HG02884 (cell line): ENCODE data around the gene ATF7IP.

ENCODE experiments used
- ATAC-seq: cut with Tn5 transposase; IDR thresholded peaks from one replicate; pipeline ENCODE4 v1.9.1; 2021; ENCODE audit warnings: mild to moderate bottlenecking, moderate library complexity; ENCODE audit not compliant: unreplicated experiment

The ATF7IP gene

DNA sequence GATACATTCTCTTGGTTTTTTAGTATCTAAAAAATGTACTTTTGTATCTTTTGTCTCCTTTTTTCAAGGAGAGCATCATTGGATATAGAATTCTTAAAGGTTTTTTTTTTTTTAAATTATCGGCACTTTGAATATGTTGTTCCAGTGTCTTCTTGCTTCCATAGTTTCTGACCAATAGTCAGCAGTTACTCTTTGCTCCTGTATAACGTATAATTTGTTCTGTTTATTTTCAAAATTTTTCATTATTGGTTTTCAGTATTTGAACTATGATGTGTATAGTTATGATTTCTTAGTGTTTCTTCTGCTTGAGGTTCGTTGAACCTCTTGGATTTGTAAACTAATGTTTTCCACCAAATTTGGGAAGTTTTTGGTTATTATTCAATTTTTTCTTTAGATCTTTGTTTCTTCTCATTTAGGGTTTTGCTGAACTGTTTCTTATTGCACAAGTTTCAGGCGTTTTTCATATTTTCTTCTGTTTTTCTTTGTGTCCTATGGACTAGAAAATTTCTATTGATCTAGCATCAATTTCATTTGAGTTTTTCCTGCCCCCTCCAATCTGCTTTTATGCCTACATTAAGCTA lies 108.3 kb downstream of the ATF7IP start:
- ATAC-seq = no peak

DNA sequence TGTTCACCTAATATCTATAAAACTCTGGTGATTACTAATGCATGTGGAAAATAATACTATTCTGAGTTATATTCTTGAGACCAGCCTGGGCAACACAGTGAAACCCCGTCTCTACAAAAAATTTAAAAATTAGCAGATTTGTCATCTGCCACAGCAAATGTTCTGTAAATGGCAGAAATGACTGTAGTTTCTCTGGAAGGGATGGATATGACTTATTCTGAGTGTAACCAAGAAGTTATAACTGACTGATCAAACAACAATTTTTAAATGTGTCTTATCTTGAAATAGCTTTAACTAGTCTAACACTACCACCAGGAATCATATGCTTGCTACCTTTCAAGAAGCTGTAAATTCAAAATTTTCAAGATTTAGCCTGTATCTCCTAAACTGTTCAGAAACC lies 113.5 kb downstream of the ATF7IP start:
- ATAC-seq = no peak

DNA sequence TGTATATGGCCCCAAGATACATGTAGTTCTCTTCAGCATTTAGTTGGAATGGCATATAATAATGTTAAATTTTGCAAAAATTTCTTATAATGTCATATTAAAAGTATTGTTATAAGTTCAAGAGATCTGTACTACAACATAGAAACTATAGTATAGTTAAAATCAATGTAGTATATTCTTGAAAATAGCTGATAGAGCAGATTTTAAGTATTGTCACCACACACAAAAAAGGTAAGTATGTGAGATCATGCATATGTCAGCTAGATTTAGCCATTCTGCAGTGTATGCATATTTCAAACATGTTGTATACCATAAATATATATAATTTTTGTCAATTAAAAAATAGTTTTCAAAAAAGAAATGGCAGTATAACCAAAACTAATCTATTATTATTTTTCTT lies 115.7 kb downstream of the ATF7IP start:
- no peak for ATAC-seq

DNA sequence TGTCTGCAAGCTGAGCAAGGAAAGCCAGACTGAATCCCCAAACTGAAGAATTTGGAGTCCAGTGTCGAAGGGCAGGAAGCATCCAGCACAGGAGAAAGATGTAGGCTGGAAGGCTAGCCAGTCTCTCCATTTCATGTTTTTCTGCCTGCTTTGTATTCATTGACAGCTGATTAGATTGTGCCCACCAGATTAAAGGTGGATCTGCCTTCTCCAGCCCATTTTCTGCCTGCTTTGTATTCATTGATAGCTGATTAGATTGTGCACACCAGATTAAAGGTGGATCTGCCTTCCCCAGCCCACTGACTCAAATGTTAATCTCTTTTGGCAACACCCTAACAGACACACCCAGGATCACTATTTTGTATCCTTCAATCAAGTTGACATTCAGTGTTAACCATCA lies 116.9 kb downstream of the ATF7IP start:
- no peak for ATAC-seq

DNA sequence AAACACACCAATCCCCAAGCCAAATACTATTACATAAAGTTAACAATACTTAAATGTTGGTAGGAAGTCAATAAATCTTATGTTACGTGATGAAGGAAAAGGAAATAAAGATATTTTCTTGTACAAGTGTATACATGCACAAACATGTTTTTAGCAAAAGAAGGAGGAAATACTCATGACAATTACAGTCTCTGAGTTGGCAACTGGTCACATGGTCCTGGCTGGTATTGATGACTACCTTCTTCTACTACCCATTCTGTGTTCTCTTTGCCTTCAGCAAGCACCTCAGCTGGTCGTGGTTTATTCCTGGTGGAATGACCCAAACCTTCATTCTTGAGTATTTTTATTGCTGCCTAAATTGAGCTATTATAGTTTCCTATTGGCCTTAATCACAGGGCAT lies 117.4 kb downstream of the ATF7IP start:
- ATAC-seq = no peak

DNA sequence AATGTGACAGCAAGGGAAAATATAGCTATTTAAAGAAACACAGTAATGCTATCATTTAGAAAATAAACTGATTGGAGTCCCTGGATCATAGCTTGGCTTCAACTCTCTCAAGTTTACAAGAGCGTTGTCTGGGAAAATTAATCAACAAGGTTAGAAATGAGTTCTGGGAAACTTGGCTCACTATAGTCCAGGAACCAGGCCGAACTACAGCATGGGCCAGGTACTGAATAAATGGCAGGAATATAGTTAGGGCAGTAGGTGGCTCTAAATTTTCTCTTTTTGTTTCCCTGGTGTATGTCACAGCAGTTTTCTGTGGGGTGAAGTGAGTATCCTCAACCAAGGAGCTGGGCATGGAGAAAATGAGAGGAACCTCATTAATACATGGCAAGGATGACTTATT lies 129.8 kb downstream of the ATF7IP start:
- no peak for ATAC-seq

DNA sequence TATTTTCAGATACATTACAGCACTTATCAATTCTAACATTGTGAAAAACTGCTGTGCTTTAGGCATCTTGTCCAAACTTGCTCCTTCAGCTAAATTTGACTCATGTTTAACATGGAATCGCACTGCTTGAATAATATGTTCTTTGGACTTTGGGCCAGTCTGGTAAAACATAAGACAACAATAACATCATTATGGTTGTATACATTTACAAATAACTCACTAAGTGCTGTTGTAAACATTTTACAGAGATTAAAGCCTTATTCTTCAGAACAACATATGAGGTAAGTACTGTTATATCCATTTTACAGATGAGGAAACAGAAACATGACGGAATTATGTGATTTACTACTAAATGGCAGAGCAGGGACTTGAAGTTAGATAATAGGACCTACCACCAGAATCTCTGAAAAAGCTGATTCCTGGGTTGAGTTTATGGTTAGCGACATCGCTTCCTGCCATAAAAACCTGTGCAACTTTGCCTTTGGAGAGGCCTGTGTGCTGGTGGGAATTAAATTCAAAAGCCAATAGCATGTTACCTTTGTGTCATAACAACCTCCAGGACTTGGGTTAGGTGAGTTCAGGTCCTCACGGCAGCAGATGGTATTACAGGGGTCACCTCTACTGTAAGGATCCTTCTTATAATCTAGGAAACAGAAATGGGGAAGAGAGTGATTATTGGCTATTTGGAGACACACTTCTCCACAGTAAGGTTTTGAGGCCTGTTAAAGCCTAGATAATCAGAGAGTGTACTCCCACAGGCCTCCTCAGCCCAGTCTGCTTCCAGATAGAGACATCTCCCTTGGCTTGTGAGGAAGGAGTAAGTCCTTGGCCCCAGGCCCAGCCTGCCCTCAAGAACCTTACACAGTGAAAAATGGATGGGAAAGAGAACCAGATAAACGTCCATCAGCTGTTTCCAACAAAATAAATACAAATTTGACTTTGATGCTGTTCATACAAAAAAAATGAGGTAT lies 140.4 kb downstream of the ATF7IP start:
- no peak for ATAC-seq

DNA sequence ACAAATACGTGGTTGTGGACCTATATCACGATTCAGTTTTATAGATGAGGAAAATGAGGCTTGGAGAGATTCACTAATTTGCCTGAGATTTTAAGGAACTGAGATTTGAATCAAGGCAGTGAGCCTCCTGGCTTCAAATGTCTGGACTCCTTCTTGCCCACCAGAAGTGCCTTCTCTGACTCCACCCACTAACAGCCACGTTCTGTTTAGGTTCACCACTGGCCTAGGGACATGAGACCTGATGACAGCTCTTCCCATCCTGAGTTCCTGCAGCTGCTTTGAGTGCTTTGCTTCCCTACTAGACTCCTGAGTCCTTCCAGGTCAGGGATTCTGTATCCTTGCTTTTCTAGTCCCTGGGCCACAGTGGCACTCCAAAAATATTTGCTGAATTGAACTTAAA lies 145.1 kb downstream of the ATF7IP start:
- ATAC-seq = no peak

DNA sequence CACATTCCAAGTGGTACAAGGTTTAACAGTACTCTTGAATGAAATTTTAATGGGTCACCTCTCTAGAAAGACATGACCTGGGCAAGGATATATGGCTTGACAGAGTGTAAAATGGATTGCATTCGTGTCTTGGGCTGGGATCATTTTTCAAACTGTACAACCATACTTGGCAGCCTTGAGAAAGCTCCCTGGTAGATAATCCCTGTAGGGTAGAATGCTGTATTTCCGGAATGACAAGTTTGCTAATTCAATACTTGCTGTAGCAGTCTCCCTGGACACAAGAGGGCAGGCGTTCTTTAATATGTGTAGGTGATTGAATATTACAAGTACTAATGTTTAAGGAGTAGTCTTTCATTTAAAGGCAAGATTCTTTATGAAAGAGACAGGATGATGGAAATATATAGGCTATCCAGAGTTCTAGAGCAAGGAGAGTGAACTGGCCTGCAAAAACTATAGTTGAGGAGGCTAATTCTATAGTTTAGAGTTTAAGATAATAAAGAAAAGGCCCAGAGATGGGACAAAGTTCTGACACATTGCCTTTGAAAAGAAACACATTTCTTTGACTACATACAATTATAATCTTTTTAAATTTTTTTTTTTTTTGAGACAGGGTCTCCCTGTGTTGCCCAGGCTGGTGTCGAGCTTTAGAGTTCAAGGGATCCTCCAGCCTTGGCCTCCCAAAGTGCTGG lies 148.8 kb downstream of the ATF7IP start:
- ATAC-seq = peak; percentile 66

DNA sequence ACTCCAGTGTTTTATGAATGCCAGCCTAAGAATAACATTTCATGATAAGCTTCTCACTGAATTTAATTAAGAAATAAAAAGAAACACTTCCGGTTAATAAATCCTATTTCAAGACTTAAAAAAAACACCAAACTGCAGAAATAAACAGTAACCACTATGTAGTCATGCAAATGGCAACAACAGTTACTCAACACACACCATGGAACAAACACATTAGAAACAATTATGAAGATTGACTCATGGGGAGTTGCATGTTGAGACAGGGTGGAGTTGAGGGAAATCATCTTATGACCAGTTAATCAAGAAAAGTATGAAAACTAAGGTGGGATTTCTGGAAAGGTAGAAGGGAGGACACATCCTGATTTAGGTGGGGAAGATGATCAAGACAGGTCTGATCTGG lies 149.5 kb downstream of the ATF7IP start:
- no peak for ATAC-seq

DNA sequence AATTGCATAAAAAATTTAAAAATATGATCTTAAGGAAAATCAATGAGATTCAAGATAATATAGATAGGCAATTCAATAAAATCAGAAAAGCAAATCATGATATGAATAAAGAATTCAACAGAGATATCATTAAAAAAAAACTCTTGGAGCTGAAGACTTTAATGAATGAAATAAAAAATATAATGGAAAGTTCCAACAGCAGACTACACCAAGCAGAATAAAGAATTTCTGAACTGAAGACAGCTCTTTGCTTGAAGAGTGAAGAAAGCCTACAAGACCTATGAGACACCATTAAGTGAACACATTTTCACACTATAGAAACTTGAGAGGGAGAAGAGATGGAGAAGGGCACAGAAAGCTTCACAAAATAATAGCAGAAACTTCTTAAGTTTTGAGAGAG lies 156.3 kb downstream of the ATF7IP start:
- no peak for ATAC-seq

DNA sequence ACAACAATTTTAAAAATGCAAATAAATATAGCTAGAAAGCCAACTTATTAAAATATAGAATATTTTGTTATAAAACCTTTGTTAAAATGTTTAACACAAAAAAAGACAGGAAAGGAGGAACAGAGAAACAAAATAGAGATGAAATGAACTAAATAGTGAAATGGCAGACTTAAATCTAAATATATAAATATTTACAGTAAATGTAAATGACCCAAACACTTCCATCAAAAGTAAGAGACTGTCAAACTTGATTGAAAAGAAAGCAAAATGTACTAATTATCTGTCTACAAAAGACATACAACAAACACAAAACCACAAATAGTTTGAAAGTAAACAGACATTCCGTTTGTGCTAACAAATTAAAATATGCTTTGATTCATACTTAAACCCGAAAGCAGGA lies 160.5 kb downstream of the ATF7IP start:
- ATAC-seq = no peak

DNA sequence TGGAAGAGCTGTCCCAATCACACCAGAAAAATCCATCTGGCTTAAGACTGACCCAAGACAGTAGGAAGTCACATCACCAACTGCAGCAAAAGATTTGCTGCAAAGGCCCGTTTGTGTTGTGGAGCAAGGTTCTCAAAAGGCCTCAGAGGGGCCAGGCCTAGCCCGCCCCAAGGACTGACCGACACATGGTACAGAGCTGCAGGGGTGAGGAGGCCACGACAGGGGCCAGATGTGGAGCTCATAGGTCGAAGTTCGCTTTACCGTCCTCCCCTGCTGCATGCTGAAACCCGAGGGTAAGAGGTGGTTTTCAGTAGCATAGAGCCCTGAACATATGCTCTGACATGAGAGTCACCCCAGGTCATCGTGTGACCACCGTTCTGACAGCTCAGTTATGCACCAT lies 166.7 kb downstream of the ATF7IP start:
- ATAC-seq = no peak

DNA sequence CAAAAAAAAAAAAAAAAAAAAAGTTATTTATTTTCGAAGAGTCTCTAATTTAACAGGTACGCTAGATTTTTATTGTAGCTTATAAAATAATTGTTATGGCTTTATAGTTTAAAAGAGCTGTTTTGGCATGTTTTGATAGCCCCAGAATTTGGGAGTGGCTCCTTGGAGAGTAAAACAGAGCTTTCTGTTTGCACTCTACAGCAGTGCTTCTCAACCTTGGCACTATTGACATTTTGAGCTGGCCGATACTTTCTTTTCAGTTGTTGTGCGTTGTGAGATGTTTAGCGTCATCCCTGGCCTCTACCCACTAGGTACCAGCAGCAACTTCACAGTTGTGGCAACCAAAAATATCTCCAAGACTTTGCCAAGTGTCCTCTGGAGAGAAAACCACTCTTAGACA lies 171.6 kb downstream of the ATF7IP start:
- no peak for ATAC-seq

DNA sequence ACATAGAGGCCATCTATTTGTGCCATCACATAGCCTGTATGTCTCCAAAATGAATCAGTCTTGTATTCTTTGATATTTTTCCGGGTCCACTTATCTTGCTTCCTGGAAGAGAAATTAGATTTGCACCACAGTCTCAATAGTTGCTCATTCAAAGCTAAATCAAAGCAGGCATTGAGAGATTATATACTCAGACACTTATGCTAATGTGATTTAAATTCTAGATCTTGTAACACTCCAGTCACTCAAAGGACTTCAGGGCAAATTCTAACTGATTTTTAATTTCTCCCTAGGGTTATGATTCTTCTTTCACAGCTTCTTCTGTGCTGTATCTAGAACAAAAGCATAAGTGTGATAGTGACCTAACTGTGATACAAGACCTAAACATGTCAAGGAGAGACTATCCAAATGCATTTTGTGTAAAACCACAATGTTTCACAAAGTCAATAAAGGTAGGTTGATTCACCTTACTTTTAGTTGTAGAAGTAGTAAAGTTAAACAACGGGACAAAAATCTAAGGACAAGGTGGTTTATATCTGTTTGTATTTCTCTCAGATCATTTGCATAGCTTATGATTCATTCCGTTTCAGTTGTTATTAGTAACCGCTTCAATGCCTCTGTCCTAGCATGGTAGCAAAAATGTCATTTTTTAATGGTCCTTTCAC lies 175.4 kb downstream of the ATF7IP start:
- ATAC-seq = no peak

DNA sequence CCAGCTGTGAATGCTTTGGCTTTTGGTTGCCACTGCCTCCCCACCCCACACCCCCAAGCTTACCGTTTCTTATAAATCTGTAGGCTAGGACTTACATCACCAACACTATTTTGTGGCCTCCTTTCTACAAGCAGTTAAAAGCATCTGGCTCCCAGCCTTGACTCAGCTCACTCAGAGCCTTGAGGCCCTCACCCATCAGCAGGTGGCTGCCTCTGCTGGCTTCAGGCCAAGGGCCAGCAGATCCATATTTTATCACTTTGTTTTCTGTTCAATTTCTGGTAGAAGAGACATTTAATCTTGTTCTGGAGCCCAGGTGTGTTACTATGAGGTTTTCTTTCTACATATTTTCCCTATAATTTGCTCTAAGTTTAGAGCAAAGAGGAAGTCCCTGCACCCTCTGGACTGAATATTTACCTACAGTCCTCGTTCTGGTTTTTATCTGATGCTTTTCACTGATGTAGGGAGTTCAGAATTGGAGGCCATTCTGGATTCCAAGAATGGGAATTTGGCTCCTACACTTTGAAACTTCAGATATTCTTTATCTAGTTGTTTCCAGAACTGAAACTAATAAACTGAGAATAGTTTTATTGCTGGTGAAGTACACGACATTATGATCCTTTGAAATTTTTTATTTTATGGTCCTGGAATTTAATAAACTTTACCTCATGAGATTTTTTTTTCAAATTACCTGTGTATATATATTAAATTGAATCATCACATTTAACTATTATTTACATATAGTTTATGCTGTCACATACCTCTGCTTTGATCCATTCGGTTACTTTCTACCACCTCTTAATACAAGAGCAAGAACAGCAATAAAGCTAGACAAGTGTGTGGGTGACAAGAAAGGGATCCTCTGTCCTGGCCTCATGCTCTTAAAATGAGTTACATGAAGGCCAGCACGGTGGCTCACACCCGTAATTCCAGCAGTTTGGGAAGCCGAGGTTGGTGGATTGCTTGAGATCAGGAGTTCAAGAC lies 180.0 kb downstream of the ATF7IP start:
- ATAC-seq = no peak

DNA sequence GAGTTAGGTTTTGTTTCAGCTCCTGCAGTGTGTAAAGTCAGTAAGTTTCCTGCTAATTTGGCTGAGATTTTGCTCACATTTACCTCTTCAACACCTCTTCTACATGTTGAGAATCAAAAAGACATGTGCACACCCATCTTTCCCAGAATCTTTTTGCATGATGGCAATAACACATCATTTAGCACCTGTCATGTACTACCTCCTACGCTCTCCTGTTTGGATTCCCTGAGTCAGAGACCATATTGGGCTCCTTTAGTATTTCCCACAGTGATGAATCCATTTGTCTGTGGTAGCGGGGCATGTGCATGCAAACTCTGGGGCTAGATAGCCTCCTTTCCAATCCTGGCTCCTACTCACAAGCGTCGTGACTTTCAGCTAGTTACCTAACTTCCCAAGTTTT lies 182.1 kb downstream of the ATF7IP start:
- no peak for ATAC-seq

DNA sequence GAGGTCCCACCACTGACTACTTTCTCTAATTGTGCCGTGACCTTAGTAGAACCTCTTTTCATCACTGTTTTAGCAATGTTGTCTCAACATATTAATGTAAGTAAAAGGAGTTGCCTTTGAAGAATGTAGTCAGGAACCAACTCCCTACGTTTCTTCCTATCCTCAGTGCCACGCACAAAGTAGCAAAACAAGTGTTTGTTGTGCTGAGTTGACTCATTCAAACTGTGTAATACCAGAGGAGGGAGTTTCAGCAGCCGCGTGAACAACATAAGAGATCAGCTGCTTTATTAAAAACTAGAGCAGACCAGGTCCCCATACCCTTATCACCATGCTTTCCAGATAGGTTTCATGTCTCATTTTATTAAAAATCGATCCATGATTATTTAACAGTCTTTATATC lies 183.1 kb downstream of the ATF7IP start:
- ATAC-seq = no peak
